Activated CD8-positive, alpha-beta memory T cell treated with anti-CD3 and anti-CD28 coated beads, Interleukin-2, amount 50 U/mL, for 24 hours (primary cell): ENCODE results near the gene RTKN2.

Experiments used
- DNase-seq: peaks from one replicate; pipeline ENCODE4 v3.0.0-alpha.2; 2020; ENCODE audit errors: extremely low read depth

RTKN2 gene

DNA sequence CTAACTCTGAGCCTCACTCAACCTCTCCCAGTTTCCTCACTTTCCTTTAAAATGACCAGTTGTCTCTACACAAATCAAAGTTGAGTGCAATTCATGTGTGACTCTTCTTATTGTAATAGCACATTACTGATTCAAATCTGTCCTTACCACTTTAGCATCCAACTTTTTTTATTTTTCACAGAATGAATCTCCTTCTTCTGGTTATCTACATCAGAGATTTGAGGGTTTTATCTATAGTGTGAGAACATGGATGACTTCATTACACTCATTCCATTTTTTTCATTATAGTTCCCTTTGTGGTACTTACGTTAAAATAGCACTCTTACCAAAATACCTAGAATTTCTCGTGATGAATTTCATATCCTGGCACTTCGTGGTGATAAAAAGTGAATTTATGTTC, 43.3 kb downstream of the RTKN2 start:
- DNase-seq = no peak

DNA sequence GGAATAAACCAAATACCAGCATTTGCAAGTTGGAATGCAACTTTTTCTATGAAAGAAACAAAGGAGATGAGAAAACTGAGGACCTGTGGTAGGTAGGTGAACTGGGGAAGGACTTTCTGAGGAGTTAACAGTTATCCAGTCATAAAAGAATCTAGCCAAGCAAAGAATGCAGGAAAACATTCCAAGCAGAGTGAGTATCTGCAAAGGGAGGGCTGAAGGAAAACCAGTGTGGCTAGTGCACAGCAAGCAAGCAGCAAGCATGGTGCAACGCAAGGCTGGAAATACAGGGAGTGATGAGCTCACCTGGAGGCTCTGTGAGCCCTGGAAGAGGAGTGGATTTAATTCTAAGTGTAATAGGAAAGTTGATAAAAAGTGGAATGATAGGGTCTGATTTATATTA, 44.0 kb downstream of the RTKN2 start:
- DNase-seq = no peak

- no peak for DNase-seq
These were observed 51.0 kb downstream of the RTKN2 start for GRCh38 chr10:62217683-62218082.

DNA sequence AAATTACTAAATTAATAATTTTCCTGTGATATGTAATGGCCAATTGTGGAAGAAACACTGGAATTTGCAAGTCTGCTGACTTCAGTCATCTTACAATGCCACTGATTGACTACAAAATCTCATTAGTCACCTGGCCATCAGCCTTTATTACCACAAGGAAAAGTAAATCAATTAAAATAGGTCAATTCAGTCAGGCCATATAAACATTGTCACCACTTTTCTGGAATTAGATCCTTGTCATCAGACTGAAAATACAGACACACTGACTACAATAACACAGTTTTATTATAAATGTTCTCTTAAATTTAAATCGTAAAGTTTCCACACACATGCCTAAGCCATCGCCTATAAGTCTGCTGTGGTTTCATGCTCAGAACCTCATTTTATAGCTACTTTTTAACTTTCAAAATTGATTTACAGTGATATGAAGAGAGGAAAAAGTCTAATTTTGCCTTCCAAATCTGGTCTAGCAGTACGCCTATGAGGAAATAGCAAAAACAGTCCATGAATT, 54.2 kb downstream of the RTKN2 start:
- DNase-seq = no peak

DNA sequence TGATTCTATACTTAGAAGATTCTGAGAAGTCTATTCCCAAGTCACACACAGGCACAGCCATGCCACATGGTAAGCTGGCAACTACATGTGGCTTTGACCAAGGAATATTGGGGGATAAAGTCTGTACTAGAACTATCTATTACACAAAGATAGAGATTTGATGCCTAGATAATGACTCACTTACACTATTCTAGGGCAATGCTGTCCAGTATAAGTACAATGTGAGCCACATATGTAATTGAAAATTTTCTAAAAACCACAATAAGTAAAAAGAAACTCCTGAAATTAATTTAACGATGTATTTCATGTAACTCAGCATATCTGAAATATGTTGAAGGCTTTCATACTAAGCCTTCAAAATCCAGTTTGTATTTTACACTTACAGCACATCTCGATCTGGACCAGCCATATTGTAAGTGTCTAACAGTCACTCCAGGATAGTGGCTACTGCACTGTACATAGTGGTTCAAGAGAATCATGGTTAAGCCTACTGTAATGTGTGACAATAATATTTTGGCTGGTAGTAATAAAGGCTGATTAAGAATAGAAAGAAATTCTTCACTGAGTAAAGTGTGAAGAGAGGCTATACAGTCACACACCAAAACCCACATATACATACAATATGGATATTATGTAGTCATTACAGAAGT, 62.8 kb downstream of the RTKN2 start:
- DNase-seq = no peak

GRCh38 chr10:62199584-62199983, 69.1 kb downstream of the RTKN2 start:
- no peak for DNase-seq

- no peak for DNase-seq
These were observed 72.1 kb downstream of the RTKN2 start for GRCh38 chr10:62196528-62196927.

DNA sequence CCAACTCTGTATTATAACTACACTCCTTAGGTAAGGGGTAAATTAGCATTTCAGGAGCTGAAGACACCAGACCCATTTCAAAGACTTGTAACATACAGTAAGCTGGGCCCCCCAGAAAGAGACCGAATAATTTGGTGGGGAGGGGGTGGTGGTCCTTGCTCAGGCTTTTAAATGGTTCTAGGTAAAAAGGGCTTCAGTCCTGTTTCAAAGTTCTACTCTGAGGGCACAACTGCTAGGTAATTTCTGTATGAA, 73.0 kb downstream of the RTKN2 start:
- no peak for DNase-seq

DNA sequence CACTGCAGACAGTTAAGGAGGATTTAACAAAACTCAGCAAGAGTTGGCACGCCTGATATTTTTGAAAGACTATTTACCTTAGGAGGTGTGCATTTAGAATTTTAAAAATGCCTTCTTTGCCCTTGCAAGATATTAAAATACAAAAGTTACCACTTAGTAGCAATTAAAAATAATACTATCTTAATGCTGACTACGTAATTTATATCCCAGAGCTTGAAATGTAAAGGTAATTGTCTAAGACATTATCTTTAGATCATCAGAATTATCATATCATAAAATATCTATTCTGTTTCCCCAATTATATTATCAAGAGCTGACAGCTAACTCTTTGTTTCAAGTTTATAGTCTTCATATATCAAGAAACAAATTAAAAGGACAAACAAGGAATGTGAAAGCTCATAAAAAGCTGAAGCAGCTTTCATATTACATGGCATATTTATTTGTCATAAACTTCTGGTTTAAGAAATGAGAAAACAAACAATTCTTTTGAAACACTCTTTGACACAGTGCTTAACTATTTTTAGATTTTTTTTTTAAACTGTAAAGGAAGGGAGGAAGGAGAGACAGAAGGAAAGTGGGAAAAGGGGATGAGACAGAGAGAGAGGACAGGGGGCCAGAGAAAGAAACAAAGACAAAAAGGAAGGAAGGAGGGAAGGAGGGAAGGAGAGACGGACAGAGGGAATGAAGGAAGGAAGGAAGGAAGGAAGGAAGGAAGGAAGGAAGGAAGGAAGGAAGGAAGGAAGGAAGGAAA, 73.5 kb downstream of the RTKN2 start:
- DNase-seq = no peak

GRCh38 chr10:62193479-62193878, 75.2 kb downstream of the RTKN2 start:
- no peak for DNase-seq

DNA sequence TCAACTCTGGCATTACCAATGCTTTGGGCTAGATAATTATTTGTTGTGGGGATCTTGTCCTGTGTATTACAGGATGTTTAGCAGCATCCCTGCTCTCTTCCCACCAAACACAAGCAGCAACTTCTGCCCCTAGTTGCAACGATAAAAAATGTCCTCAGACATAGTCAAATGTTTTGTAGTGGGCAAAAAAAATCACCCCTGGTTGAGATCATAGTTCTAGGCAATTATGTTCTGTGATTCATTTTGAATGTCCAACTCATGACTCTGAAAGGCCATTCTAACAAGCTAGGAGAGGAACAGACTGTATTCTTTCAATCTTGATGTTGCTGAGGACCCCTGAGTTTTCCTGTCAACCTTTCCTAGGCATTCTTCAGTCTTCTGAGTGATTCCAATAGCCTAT, 79.5 kb downstream of the RTKN2 start:
- no peak for DNase-seq

GRCh38 chr10:62188021-62188616, 80.5 kb downstream of the RTKN2 start:
- DNase-seq = no peak

- no peak for DNase-seq
These were observed 81.5 kb downstream of the RTKN2 start for GRCh38 chr10:62186999-62187675.

GRCh38 chr10:62185919-62186692, 82.5 kb downstream of the RTKN2 start:
- no peak for DNase-seq

DNA sequence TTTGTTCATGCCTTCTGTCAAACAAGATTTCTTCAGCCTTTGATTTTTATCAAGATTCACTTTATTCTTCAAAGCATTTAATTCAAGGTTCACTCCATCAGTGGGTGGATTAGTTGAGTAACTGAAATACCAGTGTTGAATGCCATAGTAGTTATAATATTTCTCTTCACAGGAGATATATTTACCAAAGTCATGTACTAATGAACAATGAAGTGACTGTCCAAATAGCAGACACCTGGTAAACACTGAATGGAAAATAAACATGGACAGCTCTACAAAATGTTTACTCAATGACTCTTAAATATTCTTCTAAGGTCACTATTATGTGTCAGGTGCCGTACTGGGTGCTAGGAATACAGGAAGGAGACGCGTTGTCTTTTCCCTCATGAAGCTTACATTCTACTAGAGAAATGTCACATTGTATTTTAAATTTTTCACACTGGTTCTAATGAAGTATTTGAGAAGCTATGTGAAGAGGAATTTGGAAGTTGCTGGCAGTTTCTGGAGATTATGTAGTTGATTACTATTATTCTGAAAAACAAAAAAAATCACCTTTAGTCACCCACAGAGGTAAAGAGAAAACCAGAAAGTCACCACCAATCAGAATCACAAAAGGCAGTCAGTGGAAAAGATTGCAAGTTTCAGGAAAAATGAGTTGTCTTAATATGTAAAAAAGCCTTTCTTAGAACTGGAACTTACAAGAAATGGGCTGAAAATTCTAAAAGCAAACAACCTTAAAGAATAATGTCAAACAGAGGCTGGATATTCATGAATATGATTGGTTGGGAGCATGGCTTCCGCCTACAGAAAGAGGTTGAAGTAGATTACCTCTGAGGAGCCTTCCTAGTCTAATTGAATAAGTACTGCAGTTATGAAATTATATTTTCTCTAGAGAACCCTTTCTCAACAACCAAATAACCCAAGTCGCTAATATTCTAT, 84.5 kb downstream of the RTKN2 start:
- DNase-seq = no peak

DNA sequence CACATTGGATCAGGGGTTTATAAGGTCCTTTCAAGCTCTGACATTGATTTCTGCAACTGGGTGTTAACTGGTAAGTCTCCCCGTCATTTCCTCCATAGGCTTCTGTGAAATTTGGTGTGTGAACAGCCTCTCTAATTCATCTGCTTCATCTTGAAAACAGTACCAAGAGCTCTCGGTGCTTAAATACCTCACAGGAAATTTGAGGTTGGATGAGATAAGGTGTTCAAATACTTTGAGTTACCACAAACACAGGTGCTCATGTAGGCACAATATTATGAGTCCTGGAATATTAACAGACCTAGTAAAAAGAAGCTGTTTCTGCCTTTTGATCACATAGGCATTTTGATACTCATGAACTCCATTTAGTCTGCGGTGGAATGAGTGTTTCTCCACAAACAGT, 85.2 kb downstream of the RTKN2 start:
- DNase-seq = no peak

DNA sequence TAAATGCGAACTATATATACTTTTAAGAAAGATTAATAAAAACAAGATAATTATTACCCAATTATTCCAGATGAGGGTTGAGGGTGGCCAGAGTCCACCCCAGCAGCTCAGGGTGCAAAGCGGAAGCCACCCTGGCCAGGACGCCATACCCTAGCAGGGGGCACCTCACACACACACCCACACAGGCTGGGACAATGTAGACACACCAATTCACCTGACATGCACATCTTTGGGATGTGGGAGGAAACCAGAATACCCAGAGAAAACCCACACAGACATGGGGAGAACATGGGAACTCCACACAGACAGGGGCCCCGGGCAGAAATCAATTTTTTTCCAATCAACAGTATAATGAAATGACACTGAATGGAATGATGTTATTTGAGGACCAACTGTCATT, 86.0 kb downstream of the RTKN2 start:
- no peak for DNase-seq

DNA sequence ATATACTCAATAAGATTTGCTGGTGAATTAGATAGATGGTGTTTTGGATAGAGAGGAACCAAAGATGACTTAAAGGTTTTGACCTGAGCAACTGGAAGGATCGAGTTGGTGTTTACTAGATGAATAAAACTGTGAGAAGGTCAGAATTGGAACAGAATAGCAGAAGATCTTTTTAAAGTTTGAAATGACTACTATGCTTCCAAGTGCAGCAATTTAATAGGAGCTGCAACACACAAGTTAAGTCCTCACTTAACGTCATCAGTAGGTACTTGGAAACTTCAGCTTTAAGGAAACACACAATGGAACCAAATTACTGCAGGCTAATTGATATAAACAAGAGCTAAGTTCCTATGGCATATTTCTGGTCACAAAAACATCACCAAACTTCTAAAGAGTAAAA, 86.5 kb downstream of the RTKN2 start:
- no peak for DNase-seq

DNA sequence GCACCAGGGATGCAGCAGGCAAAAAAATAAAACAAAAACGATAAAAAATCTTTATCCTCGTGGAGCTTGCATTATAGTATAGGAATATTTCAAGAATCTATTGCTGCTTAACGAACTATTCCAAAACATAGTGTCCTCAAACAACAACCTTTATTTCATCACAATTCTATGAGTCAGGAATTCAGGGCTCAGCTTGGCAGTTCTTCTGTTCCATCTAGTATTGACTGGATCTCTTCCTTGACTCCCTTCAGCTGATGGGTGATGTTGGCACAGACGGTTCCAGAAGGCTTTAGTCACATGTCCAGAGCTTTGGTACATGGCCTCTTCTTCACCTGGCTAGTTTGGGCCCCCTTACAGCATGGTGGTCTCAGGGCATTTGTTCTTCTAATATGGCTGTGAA, 88.0 kb downstream of the RTKN2 start:
- DNase-seq = no peak

GRCh38 chr10:62178568-62178967, 90.1 kb downstream of the RTKN2 start:
- DNase-seq = no peak

DNA sequence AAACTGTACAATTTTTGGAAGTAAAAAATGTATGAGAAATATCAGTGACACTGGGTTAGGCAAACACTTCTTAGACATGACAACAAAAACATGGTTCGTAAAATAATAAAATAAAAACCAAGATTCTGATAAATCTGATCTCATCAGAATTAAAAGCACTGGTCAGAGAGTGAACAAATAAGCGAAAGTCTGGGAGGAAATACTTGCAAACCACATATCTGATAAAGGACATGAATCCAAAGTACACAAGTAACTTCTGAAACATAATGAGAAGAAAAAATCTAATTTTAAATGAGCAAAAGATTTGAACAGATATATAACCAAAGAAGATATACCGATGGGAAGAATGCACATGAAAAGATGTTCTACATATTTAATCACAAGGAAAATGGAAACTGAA, 91.5 kb downstream of the RTKN2 start:
- no peak for DNase-seq
